Astrocyte (in vitro differentiated cells and primary cell): Measurements from ENCODE around the gene FNDC3B.

Experiments used
- EZH2 ChIP-seq: IDR thresholded peaks from 2 replicates; pipeline ENCODE4 v1.6.1; 2012; ENCODE audit warnings: mild to moderate bottlenecking, low read length, inconsistent platforms; ENCODE audit not compliant: insufficient read depth
- TF ChIP-seq, protein P1 (sequence below): IDR thresholded peaks from 2 replicates; pipeline ENCODE4 v1.5.1; 2011; ENCODE audit warnings: low read depth, mild to moderate bottlenecking, inconsistent platforms, low read length, moderate library complexity; ENCODE audit not compliant: insufficient read depth

DNA sequence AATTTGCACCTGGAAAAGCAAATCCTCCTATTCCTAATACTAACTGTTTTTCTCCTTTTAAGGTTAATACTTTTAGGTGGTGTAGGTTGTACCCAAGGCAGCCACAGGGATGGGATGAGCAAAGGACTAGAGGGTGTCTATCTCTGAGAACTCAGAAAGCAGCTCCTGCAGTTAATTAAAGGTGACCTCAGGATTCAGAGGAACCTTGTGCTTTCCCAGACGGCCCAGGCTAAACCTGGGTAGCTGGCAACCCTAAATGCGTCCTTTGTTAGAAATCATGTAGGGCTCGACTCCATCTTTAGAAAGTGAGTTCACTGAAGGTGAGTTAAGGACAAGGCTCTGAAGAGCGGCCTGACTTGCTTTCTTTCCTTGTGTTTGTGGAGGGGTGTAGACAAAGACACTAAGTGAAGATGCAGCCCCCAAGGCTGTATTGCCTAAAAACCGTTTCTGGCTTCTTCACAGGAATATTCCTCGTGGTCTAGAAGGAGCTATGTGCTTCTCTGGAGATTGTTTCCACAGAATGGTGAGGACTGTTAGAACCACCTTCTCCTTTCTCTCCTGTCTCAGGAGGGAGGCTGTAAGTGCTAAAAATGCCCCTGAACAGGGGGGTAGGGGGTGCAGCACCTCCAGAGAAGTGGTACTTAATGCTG, 14.9 kb downstream of the FNDC3B start:
- TF ChIP-seq, protein P1, sequence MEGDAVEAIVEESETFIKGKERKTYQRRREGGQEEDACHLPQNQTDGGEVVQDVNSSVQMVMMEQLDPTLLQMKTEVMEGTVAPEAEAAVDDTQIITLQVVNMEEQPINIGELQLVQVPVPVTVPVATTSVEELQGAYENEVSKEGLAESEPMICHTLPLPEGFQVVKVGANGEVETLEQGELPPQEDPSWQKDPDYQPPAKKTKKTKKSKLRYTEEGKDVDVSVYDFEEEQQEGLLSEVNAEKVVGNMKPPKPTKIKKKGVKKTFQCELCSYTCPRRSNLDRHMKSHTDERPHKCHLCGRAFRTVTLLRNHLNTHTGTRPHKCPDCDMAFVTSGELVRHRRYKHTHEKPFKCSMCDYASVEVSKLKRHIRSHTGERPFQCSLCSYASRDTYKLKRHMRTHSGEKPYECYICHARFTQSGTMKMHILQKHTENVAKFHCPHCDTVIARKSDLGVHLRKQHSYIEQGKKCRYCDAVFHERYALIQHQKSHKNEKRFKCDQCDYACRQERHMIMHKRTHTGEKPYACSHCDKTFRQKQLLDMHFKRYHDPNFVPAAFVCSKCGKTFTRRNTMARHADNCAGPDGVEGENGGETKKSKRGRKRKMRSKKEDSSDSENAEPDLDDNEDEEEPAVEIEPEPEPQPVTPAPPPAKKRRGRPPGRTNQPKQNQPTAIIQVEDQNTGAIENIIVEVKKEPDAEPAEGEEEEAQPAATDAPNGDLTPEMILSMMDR: no peak
- no peak for TF ChIP-seq EZH2
